HEK293 (cell line): ENCODE results near the gene PTH1R.

Experiments used
- CTCF ChIP-seq: fragments of 450-650 bp; formaldehyde crosslinking; IDR thresholded peaks from 2 replicates; pipeline ENCODE4 v1.5.1; 2016; ENCODE audit warnings: missing biosample characterization, missing genetic modification characterization
- ZNF626 ChIP-seq: fragments of 450-650 bp; sonication (Bioruptor Pico); formaldehyde crosslinking; IDR thresholded peaks from 2 replicates; pipeline ENCODE4 v1.5.1; 2018; ENCODE audit warnings: missing biosample characterization, missing genetic modification characterization, inconsistent platforms

GRCh38 chr3:46921041-46921440, 43.5 kb downstream of the PTH1R start:
- TF ChIP-seq CTCF (tag by site-specific recombination), result no peak
- no peak for TF ChIP-seq ZNF626 (tag by site-specific recombination)
